Measurements from ENCODE around the gene NOA1. TPM values are rescaled to one million over a fixed set of nuclear protein-coding genes. Genes with fewer than 3 reads are reported as not detected.

Gene NOA1
- total RNA-seq, 2 experiments from 2014 or later, result 32.1 to 32.4 TPM

DNA sequence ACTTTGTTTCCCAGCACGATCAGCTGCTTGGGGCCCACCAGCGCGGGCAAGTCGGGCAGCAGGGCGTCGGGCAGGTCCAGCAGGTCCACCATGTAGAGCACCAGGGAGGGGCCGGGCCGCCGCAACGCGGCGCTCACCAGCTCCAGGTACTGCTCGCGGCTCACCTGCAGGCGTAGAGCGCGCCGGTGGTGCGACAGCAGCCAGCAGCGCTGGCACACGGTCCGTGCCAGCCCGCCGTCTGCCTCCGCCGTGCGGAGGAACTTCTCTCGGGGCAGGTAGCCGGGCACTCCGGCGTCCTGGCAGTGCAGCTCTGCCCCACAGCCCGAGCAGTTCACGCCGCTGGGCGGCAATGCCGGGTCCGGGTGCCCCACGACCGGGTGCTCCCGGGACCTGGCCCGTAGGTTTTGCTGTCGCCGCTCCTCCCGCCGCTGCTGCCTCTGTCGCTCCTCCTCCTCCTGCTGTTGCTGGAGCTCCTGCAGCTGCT is 527 bp downstream of the NOA1 start:
- Mint-ChIP-seq H3K27ac (peak overlapping the region; percentile 99), H3K4me3 (peak overlapping the region; percentile 96), H3K27me3 (no peaks in the 10 kb centered on the region), H3K4me1 (ENCODE audit: low read depth) (peaks cover 45% of the 10 kb centered on the region), H3K36me3 (ENCODE audit: low read depth) (peaks cover 74% of the 10 kb centered on the region), H3K9me3 (peaks cover 19% of the 10 kb centered on the region)
- intact Hi-C loops (cut with micrococcal nuclease), result loop anchor here (5.0 kb wide), 1 partner anchor 70 kb away; the partner anchor contains the start of gene REST
- DNase-seq (peak; percentile 48), ATAC-seq (peak; percentile 12)
- TF ChIP-seq, protein P1, sequence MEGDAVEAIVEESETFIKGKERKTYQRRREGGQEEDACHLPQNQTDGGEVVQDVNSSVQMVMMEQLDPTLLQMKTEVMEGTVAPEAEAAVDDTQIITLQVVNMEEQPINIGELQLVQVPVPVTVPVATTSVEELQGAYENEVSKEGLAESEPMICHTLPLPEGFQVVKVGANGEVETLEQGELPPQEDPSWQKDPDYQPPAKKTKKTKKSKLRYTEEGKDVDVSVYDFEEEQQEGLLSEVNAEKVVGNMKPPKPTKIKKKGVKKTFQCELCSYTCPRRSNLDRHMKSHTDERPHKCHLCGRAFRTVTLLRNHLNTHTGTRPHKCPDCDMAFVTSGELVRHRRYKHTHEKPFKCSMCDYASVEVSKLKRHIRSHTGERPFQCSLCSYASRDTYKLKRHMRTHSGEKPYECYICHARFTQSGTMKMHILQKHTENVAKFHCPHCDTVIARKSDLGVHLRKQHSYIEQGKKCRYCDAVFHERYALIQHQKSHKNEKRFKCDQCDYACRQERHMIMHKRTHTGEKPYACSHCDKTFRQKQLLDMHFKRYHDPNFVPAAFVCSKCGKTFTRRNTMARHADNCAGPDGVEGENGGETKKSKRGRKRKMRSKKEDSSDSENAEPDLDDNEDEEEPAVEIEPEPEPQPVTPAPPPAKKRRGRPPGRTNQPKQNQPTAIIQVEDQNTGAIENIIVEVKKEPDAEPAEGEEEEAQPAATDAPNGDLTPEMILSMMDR (IDR thresholded peaks at IDR 0.05), result no peak
- POLR2A ChIA-PET, result interaction anchor here (0.9 to 6.2 kb wide), 10 partner anchors 9 to 541 kb away, joined by 3 to 76 read pairs (median 4); partner anchors contain the start of genes PAICS, PPAT and REST
- CTCF ChIA-PET, result interaction anchor here (0.8 to 1.5 kb wide), 5 partner anchors 17 to 68 kb away, joined by 3 to 6 read pairs (median 4); no protein-coding TSS in a partner anchor

DNA sequence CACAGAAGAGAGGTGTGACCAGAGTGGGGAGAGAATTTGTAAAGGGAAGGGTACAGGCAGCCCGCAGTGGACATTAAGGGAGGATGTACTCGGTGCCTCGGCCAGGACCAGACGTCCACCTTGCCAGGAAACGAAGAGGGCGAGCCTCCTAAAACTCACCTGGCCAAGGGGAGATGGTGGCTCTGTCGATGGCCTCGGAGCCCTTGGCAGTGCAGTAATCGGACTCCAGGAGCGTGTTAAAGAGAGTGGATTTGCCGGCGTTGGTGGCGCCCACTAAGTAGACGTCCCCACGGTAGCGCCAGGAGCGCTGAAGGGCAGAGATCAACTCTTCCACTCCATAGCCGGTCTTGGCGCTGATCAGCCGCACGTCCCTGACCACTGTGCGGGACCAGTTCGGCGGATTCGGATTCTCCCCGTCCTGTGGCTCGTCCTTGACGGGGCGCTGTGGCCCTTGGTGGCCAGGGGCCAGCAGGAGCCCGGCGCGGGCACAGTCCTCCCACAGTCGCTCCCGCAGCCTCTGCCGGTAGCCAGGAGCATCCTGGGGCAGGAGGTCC is 1.0 kb downstream of the NOA1 start:
- ChIA-PET POLR2A (interaction anchor here (0.9 to 6.2 kb wide), 7 partner anchors 10 to 540 kb away, joined by 3 to 76 read pairs (median 9); partner anchors contain the start of genes PAICS, PPAT and REST), CTCF (interaction anchor here (1.5 kb wide), 1 partner anchor 16 kb away, joined by 4 read pairs; no protein-coding TSS in a partner anchor)
- H3K4me1 Mint-ChIP-seq (ENCODE audit: low read depth), result peaks cover 44% of the 10 kb centered on the region
- peak overlapping the region; percentile 72 for H3K27ac Mint-ChIP-seq
- peaks cover 19% of the 10 kb centered on the region for H3K9me3 Mint-ChIP-seq
- H3K27me3 Mint-ChIP-seq, result no peaks in the 10 kb centered on the region
- peak overlapping the region; percentile 96 for H3K4me3 Mint-ChIP-seq
- DNase-seq (peak; percentile 19), ATAC-seq (no peak)
- TF ChIP-seq, protein P1 (IDR thresholded peaks at IDR 0.05), result no peak
- intact Hi-C loops (cut with micrococcal nuclease), result loop anchor here (5.0 kb wide), 1 partner anchor 69 kb away; the partner anchor contains the start of gene REST
- peaks cover 72% of the 10 kb centered on the region for H3K36me3 Mint-ChIP-seq (ENCODE audit: low read depth)

DNA sequence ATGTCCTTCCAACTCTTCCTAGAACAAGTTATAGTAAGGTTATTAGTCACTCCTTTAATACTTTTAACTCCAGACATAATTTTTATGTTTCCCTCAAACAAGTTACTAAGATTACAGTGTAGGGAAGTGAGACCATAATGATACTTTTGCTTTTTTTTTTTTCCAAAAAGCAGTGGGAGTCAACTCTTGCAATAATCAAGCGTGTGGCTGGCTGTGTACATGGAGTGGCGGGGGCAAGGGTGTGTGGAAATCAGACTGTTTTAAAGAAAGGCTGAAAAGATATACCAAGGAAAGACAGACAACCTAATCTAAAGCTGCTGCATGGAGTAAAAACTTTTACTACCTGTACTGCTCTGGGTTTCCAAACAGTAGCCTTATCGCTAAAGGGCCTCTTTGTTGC is 4.1 kb downstream of the NOA1 start:
- POLR2A ChIA-PET, result interaction anchor here (1.0 kb wide), 1 partner anchor 65 kb away, joined by 3 read pairs; no protein-coding TSS in a partner anchor

DNA sequence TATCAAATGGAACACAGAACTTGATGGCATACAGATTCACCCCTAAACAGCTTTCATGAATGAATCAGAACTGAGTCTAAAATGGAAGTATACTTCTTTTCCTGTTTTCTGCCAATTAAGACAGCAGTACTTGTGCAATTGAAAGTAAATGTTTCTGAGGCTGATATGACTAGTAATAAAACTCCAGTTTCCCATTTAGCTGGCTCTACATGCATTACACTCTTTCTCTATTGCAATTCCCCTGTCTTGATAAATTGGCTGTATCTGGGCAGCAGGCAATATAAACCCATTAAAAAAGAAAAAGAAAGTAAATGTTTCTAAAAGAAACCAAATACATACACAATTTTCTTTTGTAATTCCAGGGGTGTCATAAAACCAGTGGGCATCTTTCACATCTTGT is 4.6 kb downstream of the NOA1 start:
- Mint-ChIP-seq H3K9me3 (peaks cover 19% of the 10 kb centered on the region), H3K4me3 (no peak overlapping the region), H3K27ac (peak overlapping the region; percentile 37), H3K4me1 (ENCODE audit: low read depth) (peaks cover 41% of the 10 kb centered on the region), H3K27me3 (no peaks in the 10 kb centered on the region), H3K36me3 (ENCODE audit: low read depth) (peaks cover 63% of the 10 kb centered on the region)
- intact Hi-C loops (cut with micrococcal nuclease), result no loop called here
- ChIA-PET POLR2A (interaction anchor here (1.2 kb wide), 1 partner anchor 12 kb away, joined by 3 read pairs; no protein-coding TSS in a partner anchor), CTCF (no interaction called here)
- TF ChIP-seq, protein P1 (IDR thresholded peaks at IDR 0.05), result no peak
- DNase-seq (no peak), ATAC-seq (peak; percentile 6)

More for the DNA sequence above, 4.1 kb downstream of the NOA1 start:
- CTCF ChIA-PET, result interaction anchor here (1.6 kb wide), 1 partner anchor 13 kb away, joined by 4 read pairs; no protein-coding TSS in a partner anchor
- no peak for DNase-seq
- H3K27me3 Mint-ChIP-seq, result no peaks in the 10 kb centered on the region
- H3K27ac Mint-ChIP-seq, result peak overlapping the region; percentile 37
- TF ChIP-seq, protein P1 (IDR thresholded peaks at IDR 0.05), result no peak
- H3K4me3 Mint-ChIP-seq, result no peak overlapping the region
- H3K36me3 Mint-ChIP-seq (ENCODE audit: low read depth), result peaks cover 63% of the 10 kb centered on the region
- ATAC-seq, result no peak
- H3K4me1 Mint-ChIP-seq (ENCODE audit: low read depth), result peaks cover 41% of the 10 kb centered on the region
- intact Hi-C loops (cut with micrococcal nuclease), result no loop called here
- H3K9me3 Mint-ChIP-seq, result peaks cover 19% of the 10 kb centered on the region

DNA sequence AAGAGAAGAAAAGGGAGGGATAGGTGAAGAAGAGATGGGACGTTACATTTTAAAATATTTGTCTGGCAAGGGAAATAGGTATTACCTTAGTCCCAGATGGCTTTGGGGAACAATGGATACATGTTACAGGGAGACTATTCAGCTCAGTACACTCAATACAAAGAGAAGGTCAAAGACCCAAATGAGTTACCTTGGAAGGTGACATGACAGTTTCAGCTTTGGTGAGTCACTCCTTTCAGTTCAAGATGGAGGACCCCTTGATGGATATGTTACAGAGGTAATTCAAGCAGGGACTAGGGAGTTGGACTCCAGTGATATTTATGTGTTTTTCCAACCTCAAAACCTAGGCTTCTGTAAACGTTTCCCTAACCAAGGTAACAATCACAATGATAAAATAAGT is 5.0 kb downstream of the NOA1 start:
- H3K36me3 Mint-ChIP-seq (ENCODE audit: low read depth), result peaks cover 66% of the 10 kb centered on the region
- ATAC-seq (peak; percentile 38), DNase-seq (no peak)
- H3K27ac Mint-ChIP-seq, result peak overlapping the region; percentile 37
- H3K27me3 Mint-ChIP-seq, result no peaks in the 10 kb centered on the region
- intact Hi-C loops (cut with micrococcal nuclease), result no loop called here
- TF ChIP-seq, protein P1 (IDR thresholded peaks at IDR 0.05), result no peak
- CTCF ChIA-PET, result no interaction called here
- no peak overlapping the region for H3K4me3 Mint-ChIP-seq
- peaks cover 19% of the 10 kb centered on the region for H3K9me3 Mint-ChIP-seq
- peaks cover 41% of the 10 kb centered on the region for H3K4me1 Mint-ChIP-seq (ENCODE audit: low read depth)
- POLR2A ChIA-PET, result interaction anchor here (1.2 kb wide), 1 partner anchor 12 kb away, joined by 3 read pairs; no protein-coding TSS in a partner anchor

Measured in activated CD8-positive, alpha-beta T cell treated with anti-CD3 and anti-CD28 coated beads for 36 hours (primary cell).